Activated CD4-positive, alpha-beta T cell treated with anti-CD3 and anti-CD28 coated beads, Interleukin-2, amount 50 U/mL, for 24 hours (primary cell): ENCODE results near the gene PRR20G.
"Not testable (repeated sequence)": the region's sequence is repeated elsewhere in the genome, so short reads cannot be mapped to it uniquely, and the experiment has no call there.

Experiments used
- DNase-seq, 2 donors: peaks; one replicate each; pipeline ENCODE4 v3.0.0-alpha.2; 2020; ENCODE audit warnings: low read depth in 1 of 2, low spot score in 1 of 2

Gene PRR20G

GRCh38 chr3:127299276-127299675, 11.4 kb upstream of the PRR20G start:
- DNase-seq = no peak

GRCh38 chr3:127296959-127297358, 9.1 kb upstream of the PRR20G start:
- DNase-seq = no peak

GRCh38 chr3:127296166-127296565, 8.3 kb upstream of the PRR20G start:
- no peak for DNase-seq

GRCh38 chr3:127293650-127294049, 5.8 kb upstream of the PRR20G start:
- not testable (repeated sequence) for DNase-seq

GRCh38 chr3:127291611-127292010, 3.8 kb upstream of the PRR20G start:
- DNase-seq = no peak

- DNase-seq = no peak
These were observed 3.3 kb upstream of the PRR20G start for GRCh38 chr3:127291114-127291513.

- no peak for DNase-seq
These were observed 2.1 kb upstream of the PRR20G start for GRCh38 chr3:127289706-127290575.

- no peak for DNase-seq
These were observed 1.3 kb upstream of the PRR20G start for GRCh38 chr3:127288921-127289705.

- DNase-seq = no peak
These were observed 497 bp upstream of the PRR20G start for GRCh38 chr3:127288343-127288742.

GRCh38 chr3:127286571-127287140, 1.2 kb downstream of the PRR20G start:
- no peak for DNase-seq

GRCh38 chr3:127284258-127284657, 3.6 kb downstream of the PRR20G start:
- no peak for DNase-seq

GRCh38 chr3:127277561-127277960, 10.3 kb downstream of the PRR20G start:
- no peak for DNase-seq

- DNase-seq = no peak
These were observed 10.9 kb downstream of the PRR20G start for GRCh38 chr3:127276995-127277394.

GRCh38 chr3:127276396-127276795, 11.4 kb downstream of the PRR20G start:
- no peak for DNase-seq

- DNase-seq = no peak
These were observed 12.5 kb downstream of the PRR20G start for GRCh38 chr3:127275287-127275781.

- no peak for DNase-seq
These were observed 13.6 kb downstream of the PRR20G start for GRCh38 chr3:127274200-127274760.

- DNase-seq = no peak
These were observed 14.6 kb downstream of the PRR20G start for GRCh38 chr3:127273206-127273605.

- no peak for DNase-seq
These were observed 21.7 kb downstream of the PRR20G start for GRCh38 chr3:127266186-127266585.

GRCh38 chr3:127265581-127265981, 22.3 kb downstream of the PRR20G start:
- DNase-seq = no peak

GRCh38 chr3:127264794-127265514, 22.9 kb downstream of the PRR20G start:
- no peak for DNase-seq

GRCh38 chr3:127264292-127264691, 23.6 kb downstream of the PRR20G start:
- DNase-seq = no peak
